HG03135 (cell line): Measurements from ENCODE around the gene ADGRA3.

Experiments
- ATAC-seq: cut with Tn5 transposase; IDR thresholded peaks from one replicate; pipeline ENCODE4 v1.9.1; 2021; ENCODE audit warnings: mild to moderate bottlenecking, moderate library complexity; ENCODE audit not compliant: unreplicated experiment

Gene ADGRA3

DNA sequence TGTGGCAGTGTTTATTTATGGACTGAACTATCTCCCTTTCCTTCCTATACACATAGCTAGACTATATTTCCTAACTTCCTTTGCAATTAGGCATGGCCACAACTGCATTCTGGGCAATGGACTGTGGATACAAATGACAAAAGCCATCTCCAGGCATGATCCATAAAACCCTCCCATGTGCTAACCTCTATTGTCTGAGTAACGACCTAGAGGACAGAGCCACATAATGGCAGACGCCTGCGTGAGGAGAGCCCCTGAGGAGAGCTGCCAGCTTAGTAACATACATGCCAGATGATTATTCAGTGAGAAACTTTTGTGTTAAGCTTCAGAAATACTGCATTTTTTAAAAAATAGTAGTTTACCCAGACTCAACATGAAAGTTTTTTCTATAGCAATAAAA lies 142.9 kb downstream of the ADGRA3 start:
- ATAC-seq = no peak

- ATAC-seq = no peak
These were observed 145.8 kb downstream of the ADGRA3 start for GRCh38 chr4:22369901-22370562.

- ATAC-seq = no peak
These were observed 152.1 kb downstream of the ADGRA3 start for GRCh38 chr4:22363787-22364186.

DNA sequence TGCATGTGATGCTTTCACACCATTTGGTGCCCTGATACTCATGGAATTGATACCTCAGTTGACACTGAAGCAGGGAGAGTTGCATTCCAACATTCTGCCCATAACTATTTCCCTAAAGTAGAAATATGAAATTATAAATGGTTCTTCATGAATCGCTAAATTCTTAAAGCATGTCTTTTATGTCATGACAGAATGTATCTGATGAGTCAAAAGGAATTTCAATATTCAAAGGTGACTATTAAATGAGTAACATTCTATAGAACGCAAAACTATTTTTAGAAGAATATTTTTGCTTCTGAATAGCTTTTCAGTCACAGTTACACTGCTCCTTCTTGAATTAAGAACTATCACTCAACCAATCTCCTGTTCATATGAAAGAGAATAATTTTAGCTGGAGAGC lies 152.8 kb downstream of the ADGRA3 start:
- ATAC-seq = no peak

DNA sequence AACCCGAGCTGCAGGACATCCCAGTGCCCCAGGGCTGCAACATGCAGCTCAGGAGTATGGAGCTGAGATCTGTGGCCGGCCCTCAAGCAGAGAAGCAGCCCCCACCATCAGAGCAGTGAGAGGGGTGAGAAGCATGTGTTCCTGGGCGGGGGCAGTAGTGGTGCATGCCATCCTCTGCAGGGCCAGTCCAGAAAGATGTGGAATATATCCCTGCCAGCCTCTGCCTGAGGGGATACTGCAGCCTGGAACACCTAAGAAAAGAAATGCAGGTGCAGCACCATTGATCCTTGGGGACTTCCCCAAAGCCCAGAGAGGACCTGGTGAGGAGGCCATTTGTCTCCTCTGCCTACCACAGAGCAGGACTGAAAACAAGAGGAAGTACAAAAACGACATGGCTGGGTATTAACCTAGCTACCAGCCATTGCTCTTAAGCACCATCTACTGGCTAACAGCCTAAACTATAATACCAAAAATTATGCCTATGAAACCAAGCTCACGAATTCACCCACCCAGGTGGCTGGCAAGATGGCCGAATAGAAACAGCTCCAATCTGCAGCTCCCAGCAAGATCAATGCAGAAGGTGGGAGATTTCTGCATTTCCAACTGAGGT lies 158.8 kb downstream of the ADGRA3 start:
- ATAC-seq = peak; percentile 76

GRCh38 chr4:22348410-22348809 lies 167.5 kb downstream of the ADGRA3 start:
- ATAC-seq = no peak

DNA sequence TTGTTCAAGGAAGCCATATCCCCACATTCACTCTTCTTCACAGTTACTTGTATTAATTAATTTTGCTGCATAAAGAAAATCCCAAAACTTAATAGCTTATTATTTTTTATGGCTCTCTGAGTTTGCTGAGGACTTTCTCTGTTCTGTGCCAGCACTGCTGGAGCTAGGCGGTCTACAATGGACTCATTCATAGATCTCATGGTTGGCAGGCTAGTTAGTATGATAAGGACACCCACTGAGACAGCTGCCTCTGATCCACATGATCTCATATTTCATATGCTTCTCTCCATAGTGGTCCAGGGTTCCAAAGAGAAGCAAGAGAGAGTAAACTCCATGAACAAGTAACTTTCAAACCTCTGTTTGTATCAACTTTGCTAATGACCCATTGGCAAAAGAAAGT lies 170.2 kb downstream of the ADGRA3 start:
- ATAC-seq = no peak

DNA sequence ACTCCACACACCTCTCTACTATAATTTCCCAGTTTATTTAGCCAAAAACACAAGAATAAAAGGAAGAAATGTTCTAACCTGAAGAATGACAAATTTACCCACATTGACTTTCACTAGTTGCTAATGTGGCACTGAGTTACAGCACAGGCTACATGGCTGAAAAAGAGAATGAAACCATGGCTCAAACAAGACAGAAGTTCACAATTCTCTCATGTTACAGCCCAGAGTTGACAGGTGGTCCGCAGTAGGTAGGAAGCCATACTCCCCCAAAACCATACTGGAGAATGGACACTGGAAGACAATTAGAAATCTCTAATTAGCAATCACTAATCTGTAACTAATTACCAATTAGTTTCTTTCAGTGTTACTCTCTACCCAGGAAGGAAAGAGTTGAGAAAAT lies 170.8 kb downstream of the ADGRA3 start:
- ATAC-seq = no peak

GRCh38 chr4:22343606-22344005 lies 172.3 kb downstream of the ADGRA3 start:
- ATAC-seq = no peak

DNA sequence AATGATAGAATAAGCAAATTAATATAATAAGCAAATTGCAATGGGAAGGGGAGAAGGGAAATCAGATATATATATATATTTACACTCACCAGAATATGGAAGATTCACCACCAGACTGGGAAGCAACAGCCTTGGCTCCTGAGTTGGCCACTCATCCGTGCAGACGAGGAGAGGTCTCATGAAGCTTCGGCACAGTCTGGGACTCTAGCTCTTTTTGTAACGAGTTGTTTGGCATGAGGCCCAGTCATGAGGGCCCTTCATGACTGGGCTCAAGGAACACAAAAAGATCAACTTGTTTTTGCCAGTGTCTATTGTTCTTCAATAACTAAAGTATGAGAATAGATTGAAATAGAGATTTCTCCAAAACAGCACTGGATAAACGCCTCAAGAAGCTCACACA lies 176.4 kb downstream of the ADGRA3 start:
- no peak for ATAC-seq

DNA sequence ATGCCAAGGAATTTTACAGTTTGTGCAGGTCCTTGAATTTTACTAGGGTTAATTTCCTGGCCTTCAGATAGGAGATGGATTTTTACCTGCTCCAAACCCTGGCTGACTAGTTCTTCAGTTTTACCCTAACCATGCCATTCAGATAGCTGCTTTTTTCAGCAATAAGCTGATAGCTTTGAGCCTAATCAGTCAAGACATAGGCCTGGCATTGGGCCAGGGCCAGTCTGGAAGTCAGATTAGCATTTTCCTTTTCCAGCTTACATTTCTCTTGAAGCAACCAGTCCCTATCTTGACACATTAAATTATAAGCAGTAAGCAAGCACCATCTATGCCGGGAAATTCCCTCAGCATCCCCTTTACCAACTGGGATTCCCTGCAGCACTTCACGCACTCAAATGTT lies 177.1 kb downstream of the ADGRA3 start:
- no peak for ATAC-seq
